Inferior parietal cortex (tissue), 1 donor: ENCODE results near the gene VPS13D.

Experiments used
- DNase-seq: peaks from one replicate; pipeline ENCODE4 v3.0.0-alpha.2; 2016; ENCODE audit errors: extremely low spot score

VPS13D gene

GRCh38 chr1:12229835-12230548 lies at the start of gene VPS13D:
Gene VPS13D (plus strand): TSS chr1:12230030. CDS start chr1:12234267, 4,237 bp downstream.
- DNase-seq, result peak; percentile 74

- peak; percentile 17 for DNase-seq
Observed at GRCh38 chr1:12180315-12180714, 49.5 kb upstream of the VPS13D start.

- DNase-seq, result no peak
Observed at GRCh38 chr1:12180903-12181302, 48.9 kb upstream of the VPS13D start.

- no peak for DNase-seq
Observed at GRCh38 chr1:12181568-12181967, 48.3 kb upstream of the VPS13D start.

GRCh38 chr1:12182410-12182984 lies 47.3 kb upstream of the VPS13D start:
- no peak for DNase-seq

- no peak for DNase-seq
Observed at GRCh38 chr1:12183095-12183794, 46.6 kb upstream of the VPS13D start.

GRCh38 chr1:12184008-12184681 lies 45.7 kb upstream of the VPS13D start:
- DNase-seq, result peak; percentile 8

- DNase-seq, result no peak
Observed at GRCh38 chr1:12185036-12185917, 44.6 kb upstream of the VPS13D start.

- no peak for DNase-seq
Observed at GRCh38 chr1:12185918-12186678, 43.7 kb upstream of the VPS13D start.

GRCh38 chr1:12186679-12186985 lies 43.2 kb upstream of the VPS13D start:
- no peak for DNase-seq

- DNase-seq, result no peak
Observed at GRCh38 chr1:12188115-12188514, 41.7 kb upstream of the VPS13D start.

GRCh38 chr1:12188657-12189327 lies 41.0 kb upstream of the VPS13D start:
- DNase-seq, result no peak

- no peak for DNase-seq
Observed at GRCh38 chr1:12189328-12189682, 40.5 kb upstream of the VPS13D start.

GRCh38 chr1:12191242-12192032 lies 38.4 kb upstream of the VPS13D start:
- no peak for DNase-seq

- DNase-seq, result no peak
Observed at GRCh38 chr1:12194666-12195216, 35.1 kb upstream of the VPS13D start.

GRCh38 chr1:12195416-12195815 lies 34.4 kb upstream of the VPS13D start:
- DNase-seq, result no peak

- DNase-seq, result no peak
Observed at GRCh38 chr1:12196641-12197482, 33.0 kb upstream of the VPS13D start.

GRCh38 chr1:12197483-12197880 lies 32.3 kb upstream of the VPS13D start:
- DNase-seq, result no peak
